Erythroblast (primary cell): ENCODE measurements around the gene SULF2.

Source experiments
- GATA1 ChIP-seq: IDR thresholded peaks from 2 replicates; pipeline ENCODE4 v1.6.1; 2011; ENCODE audit warnings: low read depth, mild to moderate bottlenecking, control low read depth, low read length, moderate library complexity
- POLR2A ChIP-seq: IDR thresholded peaks from 2 replicates; pipeline ENCODE4 v1.6.1; 2011; ENCODE audit warnings: mild to moderate bottlenecking, low read length

DNA sequence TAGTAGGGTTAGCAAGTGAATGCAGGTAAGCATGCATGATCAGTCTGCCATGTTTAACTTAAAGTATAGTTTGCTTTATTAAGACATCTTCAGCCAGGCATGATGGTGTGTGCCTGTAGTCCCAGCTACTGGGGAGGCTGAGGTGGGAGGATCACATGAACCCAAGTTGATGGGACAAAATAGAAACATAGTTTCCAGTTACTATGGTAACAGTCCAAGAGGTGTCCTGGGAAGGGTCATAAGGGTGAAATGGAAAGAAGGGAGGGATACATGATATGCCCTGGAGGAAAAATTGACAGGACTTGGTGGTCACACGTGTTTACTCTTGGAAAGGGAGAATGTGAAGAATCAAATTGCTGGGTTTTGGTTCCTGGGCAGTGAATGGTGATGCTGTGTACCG, 139.6 kb downstream of the SULF2 start:
- TF ChIP-seq POLR2A (no peak), GATA1 (no peak)
